GM10847 (cell line): ENCODE results near the gene ZNF391.
A peak's percentile ranks its signal among the peaks of the same experiment; 100 is the strongest.

Experiments used
- POLR2A ChIP-seq: IDR thresholded peaks from 2 replicates; pipeline ENCODE4 v1.6.1; 2011; ENCODE audit not compliant: insufficient read length; ENCODE audit errors: extremely low read depth

ZNF391 gene

DNA sequence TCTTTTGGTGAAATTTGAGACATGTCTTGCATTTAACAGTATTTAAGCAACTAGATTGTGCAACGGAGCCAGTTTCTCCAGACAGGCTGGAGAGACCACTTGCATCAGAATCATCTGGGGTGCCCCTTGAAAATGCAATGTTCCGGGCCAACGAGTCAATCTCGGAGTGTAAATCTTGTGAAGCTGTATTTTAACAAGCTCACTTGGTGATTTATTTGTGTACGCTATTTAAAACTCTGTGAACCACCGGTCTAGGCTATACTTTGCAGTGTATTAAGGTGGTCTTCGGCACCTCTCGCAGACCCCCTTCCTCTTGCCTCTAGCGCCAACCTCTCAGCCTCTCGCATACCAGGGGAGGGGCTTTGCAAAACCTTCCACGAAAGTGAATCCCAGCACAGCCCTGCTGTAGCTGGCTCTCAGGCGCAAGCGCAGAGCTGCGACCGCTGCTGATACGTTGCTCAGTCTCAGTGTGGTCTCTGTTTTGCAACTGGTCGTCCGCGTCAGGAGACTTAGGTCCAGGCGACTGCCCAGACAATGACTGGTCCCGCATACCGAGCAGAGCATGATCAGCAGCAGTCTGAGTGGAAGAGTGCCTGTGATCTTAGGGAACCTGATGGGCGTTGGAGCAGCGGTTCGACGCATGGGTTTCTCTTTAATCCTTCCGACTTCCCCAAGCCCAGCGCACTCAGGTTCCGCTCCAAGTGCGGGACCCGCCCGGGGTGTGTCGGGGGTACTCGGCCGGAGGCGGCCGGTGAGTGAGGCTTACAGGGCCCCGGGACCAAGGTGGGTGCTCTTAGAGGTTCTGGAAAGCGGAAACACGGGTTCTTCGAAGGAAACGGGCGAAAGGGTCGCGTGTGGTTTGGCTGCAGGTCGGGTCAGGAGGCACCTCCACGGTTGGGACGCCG is at the start of gene ZNF391:
Gene ZNF391, plus strand, starts transcription at position 467 of the 905 bp plus-strand sequence. CDS start 11,612 bp downstream, outside the sequence.
- peak; percentile 49 for TF ChIP-seq POLR2A

DNA sequence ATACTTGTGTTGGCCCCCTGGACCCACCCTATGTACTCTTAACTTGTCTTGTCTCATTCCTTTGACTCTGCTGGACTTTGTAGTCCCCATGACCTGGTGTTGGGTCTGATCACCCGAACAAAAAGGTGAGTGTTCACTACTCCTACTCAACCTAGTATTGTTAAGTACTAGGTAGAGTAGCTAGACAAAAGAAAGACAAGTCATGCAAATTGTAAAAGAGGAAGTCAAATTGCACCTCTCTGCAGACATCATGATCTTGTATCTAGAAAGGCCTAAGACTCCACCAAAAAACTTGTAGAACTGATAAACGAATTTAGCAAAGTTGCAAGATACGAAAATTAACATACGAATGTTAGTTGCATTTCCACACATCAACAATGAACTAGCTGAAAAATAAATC is 35.7 kb upstream of the ZNF391 start:
- TF ChIP-seq POLR2A, result no peak

- no peak for TF ChIP-seq POLR2A
These were observed 29.8 kb upstream of the ZNF391 start for GRCh38 chr6:27358786-27359185.

GRCh38 chr6:27359231-27359630 is 29.3 kb upstream of the ZNF391 start:
- TF ChIP-seq POLR2A, result no peak

- no peak for TF ChIP-seq POLR2A
These were observed 20.4 kb upstream of the ZNF391 start for GRCh38 chr6:27368202-27368601.

DNA sequence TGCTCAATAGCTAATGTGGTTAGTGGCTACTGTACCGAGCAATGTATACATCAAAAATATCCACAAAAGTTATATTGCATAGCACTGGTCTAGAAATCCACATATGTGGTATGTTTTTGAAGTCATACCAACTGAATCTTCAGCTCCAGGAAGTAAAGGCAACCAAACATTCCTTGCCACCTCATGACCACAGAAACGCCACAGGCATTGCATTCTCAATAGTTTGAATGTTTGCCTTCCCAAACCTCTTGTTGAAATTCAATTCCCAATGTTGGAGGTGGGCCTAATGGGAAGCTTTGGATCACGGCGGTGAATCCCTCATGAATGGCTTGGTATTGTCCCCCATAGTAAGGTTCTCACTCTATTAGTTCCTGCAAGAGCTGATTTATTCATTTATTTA is 18.2 kb upstream of the ZNF391 start:
- no peak for TF ChIP-seq POLR2A

- no peak for TF ChIP-seq POLR2A
These were observed 13.5 kb upstream of the ZNF391 start for GRCh38 chr6:27374824-27375612.

DNA sequence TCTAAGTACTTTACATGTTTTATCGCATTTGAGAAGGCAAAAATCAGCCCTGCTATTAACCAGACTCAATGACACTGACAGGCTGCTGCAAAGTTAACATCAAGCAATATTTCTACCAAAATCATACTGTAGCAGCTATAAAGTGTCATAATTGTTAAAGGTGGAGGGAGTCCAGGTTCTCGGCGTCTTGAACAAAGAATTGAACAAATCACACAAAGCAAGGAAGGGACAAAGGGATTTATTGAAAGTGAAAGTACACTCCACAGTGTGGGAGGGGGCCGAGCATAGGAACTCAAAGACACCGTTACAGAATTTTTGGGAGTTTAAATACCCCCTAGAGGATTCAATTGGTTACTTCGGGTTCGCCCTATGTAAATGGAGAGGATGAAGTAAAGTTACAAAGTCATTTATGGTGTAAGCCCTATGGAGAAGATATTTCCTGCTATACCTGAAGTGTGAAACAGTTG is 12.9 kb upstream of the ZNF391 start:
- TF ChIP-seq POLR2A, result no peak

- no peak for TF ChIP-seq POLR2A
These were observed 5.5 kb upstream of the ZNF391 start for GRCh38 chr6:27383011-27383410.

DNA sequence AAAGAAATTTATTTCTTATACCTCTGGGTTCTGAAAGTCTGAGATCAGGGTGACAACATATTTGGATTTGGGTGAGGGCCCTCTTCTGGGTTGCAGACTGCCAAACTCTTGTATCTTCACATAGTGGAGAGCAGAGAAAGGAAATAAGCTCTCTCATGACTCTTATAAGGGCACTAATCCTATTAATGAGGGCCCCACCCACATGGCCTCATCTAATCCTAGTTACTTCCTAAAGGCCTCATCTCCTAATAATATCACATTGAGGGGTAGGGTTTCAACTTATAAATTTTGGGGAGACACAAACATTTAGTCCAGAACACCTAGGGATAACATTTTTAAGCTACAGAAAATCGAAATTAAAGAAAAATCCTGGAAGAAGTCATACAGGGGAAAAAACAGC is 5.1 kb upstream of the ZNF391 start:
- TF ChIP-seq POLR2A, result no peak

GRCh38 chr6:27392623-27393022 is 4.1 kb downstream of the ZNF391 start:
- no peak for TF ChIP-seq POLR2A

DNA sequence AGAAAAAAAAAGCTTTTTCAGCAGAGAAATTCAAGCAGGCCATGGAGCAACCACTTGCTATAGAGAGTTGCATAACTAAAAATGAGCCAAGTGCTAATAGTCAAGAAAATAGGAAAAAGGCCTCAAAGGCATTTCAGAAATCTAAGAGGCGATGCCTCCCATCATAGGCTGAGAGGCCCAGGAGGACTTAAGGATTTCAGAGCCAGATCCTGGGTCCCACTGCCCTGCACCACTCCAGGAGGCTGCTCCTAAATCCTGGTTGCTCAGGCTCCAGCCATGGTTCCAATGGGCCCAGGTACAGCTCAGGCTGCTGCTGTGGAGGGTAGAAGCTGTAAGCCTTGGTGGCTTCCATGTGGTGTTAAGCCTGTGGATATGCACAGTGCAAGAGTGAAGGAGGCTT is 5.5 kb downstream of the ZNF391 start:
- no peak for TF ChIP-seq POLR2A

DNA sequence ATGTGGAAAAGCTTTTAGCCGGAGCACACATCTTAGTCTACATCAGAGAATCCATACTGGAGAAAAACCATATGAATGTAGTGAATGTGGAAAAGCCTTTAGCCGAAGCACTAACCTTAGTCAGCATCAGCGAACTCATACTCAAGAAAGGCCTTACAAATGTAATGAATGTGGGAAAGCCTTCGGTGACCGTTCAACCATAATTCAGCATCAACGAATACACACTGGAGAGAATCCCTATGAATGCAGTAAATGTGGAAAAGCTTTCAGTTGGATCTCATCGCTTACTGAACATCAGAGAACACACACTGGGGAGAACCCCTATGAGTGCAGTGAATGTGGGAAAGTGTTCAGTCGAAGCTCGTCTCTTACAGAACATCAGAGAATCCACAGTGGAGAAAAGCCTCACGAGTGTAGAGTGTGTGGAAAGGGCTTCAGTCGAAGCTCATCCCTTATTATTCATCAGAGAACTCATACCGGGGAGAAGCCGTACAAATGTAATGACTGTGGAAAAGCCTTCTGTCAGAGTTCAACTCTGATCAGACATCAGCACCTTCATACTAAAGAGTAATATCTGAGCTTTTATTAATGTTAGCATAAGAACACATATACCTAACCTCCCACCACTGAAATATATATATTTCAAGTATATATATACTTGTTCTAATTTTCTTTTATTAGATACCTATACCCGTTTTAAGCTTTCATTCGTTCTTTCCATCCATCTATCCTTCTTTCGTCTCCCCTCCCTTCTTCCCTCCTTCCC is 12.5 kb downstream of the ZNF391 start:
- no peak for TF ChIP-seq POLR2A

GRCh38 chr6:27406085-27406484 is 17.5 kb downstream of the ZNF391 start:
- no peak for TF ChIP-seq POLR2A

DNA sequence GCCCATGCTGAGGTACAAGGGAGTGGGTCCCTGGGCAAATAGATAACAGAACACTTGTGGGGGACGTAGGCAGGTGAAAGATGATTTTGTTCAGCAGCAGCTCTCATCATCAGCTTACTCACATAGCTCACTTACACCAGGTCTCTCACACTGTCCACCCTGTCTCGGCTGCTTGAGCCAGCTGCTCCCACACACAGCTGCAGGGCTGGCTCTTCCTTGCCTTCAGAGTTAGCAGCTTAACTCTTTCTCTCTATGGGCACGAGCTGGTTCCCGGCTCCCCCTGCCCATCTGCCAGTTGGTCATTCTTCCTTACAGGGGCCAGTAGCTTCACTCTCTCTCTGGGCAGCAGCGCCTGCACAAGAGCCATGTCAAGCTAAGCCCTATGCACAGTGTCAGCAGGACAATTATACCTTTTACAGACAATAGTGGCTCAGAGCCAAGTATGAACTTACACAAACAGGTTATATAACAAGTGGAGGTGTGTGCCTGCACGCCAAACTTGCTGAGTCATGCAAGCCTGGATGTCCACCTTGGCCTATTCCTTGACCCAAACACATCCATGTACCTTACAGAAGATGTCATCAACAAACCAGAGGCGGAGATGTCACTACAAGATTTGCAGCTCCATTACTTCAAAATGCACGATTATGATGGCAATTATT is 18.7 kb downstream of the ZNF391 start:
- TF ChIP-seq POLR2A, result no peak
